BLaER1 (cell line): Measurements from ENCODE around the gene SETD2.
A peak's percentile ranks its signal among the peaks of the same experiment; 100 is the strongest.

Experiments
- H3K27ac ChIP-seq: shearing (Covaris generic); formaldehyde crosslinking; 2 replicates; pipeline ENCODE4 v1.8.1; 2022
- H3K27me3 ChIP-seq: shearing (Covaris generic); formaldehyde crosslinking; 2 replicates; pipeline ENCODE4 v1.8.1; 2022
- H3K36me3 ChIP-seq: shearing (Covaris generic); formaldehyde crosslinking; 2 replicates; pipeline ENCODE4 v1.8.1; 2022
- H3K4me1 ChIP-seq: shearing (Covaris generic); formaldehyde crosslinking; 2 replicates; pipeline ENCODE4 v1.8.1; 2022
- H3K4me2 ChIP-seq: shearing (Covaris generic); formaldehyde crosslinking; 2 replicates; pipeline ENCODE4 v1.8.1; 2022
- H3K4me3 ChIP-seq: shearing (Covaris generic); formaldehyde crosslinking; 2 replicates; pipeline ENCODE4 v1.8.1; 2022
- H3K9ac ChIP-seq: shearing (Covaris generic); formaldehyde crosslinking; 2 replicates; pipeline ENCODE4 v1.8.1; 2022
- H3K9me3 ChIP-seq: shearing (Covaris generic); formaldehyde crosslinking; 2 replicates; pipeline ENCODE4 v1.8.1; 2022
- H4K20me1 ChIP-seq: shearing (Covaris generic); formaldehyde crosslinking; 2 replicates; pipeline ENCODE4 v1.8.1; 2022
- Cebpa-rat ChIP-seq: shearing (Covaris generic); IDR thresholded peaks from 2 replicates; pipeline ENCODE4 v1.8.1; 2022

The SETD2 gene

DNA sequence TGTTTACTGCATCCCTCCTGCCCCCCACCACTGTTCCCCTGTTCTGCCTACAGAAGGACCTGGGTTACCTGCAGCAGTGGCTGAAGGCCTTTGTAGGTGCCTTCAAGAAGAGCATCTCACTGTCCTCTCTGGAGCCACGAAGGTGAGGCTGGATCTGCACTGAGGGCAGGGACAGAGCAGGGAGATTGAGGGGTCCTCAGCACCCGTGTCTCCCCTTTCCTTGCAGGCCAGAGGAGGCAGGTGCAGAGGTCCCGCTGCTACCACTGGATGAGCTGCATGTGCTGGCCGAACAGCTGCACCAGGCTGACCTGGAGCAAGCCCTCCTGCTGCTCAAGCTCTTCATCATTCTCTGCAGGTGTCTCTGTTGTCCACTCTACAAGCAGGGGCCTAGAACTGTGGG is 175.3 kb downstream of the SETD2 start:
- Histone ChIP-seq H3K27me3 (no peaks in the 10 kb centered on the region), H3K4me3 (no peak overlapping the region), H3K27ac (peak overlapping the region; percentile 91), H3K4me1 (peaks cover 93% of the 10 kb centered on the region), H3K9ac (peak overlapping the region; percentile 3; the same call in 1 of the 2 replicates), H4K20me1 (no peaks in the 10 kb centered on the region), H3K4me2 (peak overlapping the region; percentile 97), H3K36me3 (peaks cover 62% of the 10 kb centered on the region), H3K9me3 (no peaks in the 10 kb centered on the region)
- TF ChIP-seq Cebpa-rat: no peak

- Histone ChIP-seq H3K27me3 (no peaks in the 10 kb centered on the region), H3K4me2 (peak overlapping the region; percentile 97), H3K36me3 (peaks cover 55% of the 10 kb centered on the region), H3K27ac (peak overlapping the region; percentile 91), H3K9me3 (no peaks in the 10 kb centered on the region), H3K4me1 (peaks cover 100% of the 10 kb centered on the region), H3K4me3 (peak overlapping the region; percentile 57), H4K20me1 (no peaks in the 10 kb centered on the region), H3K9ac (peak overlapping the region; percentile 72)
- no peak for TF ChIP-seq Cebpa-rat
Observed at GRCh38 chr3:46987743-46988401, 176.0 kb downstream of the SETD2 start.

DNA sequence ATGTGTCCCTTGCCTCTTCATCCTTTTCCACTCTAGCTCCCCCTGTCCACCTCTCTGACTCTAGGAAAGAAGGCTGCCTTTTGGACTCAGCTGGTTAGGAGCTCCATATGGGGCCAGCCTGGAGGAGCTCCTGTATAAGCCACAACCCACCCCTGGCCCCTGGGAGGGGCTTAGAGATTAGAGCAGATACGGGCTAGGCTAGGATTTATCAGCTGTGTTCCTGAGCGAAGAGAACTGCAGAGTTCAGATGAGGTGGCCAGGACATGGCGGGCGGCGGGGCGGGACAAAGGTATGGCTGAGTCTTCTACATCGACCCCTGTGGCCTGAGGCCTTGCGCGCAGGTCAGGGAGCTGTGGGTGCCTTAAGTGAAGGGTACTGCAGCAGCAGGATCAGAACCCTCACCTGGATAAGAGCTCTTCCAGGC is 176.6 kb downstream of the SETD2 start:
- no peaks in the 10 kb centered on the region for H4K20me1 ChIP-seq
- TF ChIP-seq Cebpa-rat: no peak
- H3K9me3 ChIP-seq: no peaks in the 10 kb centered on the region
- H3K4me3 ChIP-seq: peak overlapping the region; percentile 57
- peak overlapping the region; percentile 72 for H3K9ac ChIP-seq
- peaks cover 100% of the 10 kb centered on the region for H3K4me1 ChIP-seq
- no peaks in the 10 kb centered on the region for H3K27me3 ChIP-seq
- H3K36me3 ChIP-seq: peaks cover 50% of the 10 kb centered on the region
- H3K4me2 ChIP-seq: peak overlapping the region; percentile 97
- H3K27ac ChIP-seq: peak overlapping the region; percentile 91

GRCh38 chr3:46986782-46987310 is 177.1 kb downstream of the SETD2 start:
- Histone ChIP-seq H3K9me3 (no peaks in the 10 kb centered on the region), H3K4me1 (peaks cover 100% of the 10 kb centered on the region), H3K4me3 (peak overlapping the region; percentile 57), H3K9ac (peak overlapping the region; percentile 72), H3K27ac (peak overlapping the region; percentile 91), H3K4me2 (peak overlapping the region; percentile 97), H3K36me3 (peaks cover 45% of the 10 kb centered on the region), H4K20me1 (no peaks in the 10 kb centered on the region), H3K27me3 (no peaks in the 10 kb centered on the region)
- no peak for TF ChIP-seq Cebpa-rat

DNA sequence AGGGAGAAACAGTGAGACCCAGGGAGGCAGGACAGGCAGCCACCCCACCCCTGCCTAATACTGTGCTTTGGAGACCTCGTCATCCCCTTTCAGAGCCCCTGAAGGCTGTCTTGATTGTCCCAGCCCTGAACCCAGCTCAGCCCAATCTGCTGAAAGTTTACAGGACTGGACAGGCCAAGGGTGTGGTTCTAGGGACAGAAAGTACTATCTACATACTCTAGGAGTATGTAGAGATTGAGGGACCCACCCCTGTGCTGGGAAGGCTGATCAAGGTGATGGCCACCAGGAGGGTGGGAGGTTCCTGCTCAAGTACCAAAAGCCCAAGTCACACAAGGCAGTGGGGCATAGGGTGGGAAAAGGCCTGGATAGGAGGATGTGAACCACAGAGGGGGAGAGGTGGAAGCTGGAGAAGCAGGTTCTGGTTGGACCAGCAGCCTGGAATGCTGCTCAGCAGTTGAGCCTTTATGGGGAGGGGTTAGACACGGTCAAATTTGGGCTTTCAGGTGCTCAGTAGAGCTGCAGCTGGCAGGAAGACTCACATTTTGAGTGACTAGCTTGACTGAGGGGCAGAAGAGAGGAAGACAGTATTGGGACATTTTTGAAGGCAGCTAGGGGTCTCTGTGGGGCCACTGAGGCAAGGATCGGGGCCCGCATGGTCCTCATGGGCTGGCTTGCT is 177.7 kb downstream of the SETD2 start:
- peaks cover 100% of the 10 kb centered on the region for H3K4me1 ChIP-seq
- peak overlapping the region; percentile 72 for H3K9ac ChIP-seq

DNA sequence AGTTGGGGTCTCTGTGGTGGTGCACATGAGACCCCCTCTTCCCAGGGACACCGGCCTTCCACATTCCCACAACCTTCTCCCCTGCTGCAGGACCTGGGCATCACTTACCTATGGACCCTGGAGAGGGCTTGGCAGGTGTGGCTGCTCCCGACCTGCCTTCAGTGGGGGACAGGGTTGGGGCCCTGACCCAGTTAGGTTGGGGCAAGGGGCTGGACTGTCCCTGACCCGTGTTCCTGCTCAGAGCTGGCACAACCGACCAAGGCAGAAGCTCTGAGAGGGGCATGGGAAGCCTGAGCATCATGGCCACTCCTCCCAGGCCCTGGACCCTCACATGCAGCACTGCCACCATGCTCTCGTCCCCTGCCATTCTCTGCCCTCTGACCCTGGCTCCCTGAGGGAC is 178.3 kb downstream of the SETD2 start:
- peaks cover 32% of the 10 kb centered on the region for H3K36me3 ChIP-seq
- H3K27me3 ChIP-seq: no peaks in the 10 kb centered on the region
- no peaks in the 10 kb centered on the region for H4K20me1 ChIP-seq
- no peak for TF ChIP-seq Cebpa-rat
- peak overlapping the region; percentile 57; the same call in 1 of the 2 replicates for H3K4me3 ChIP-seq
- H3K9me3 ChIP-seq: no peaks in the 10 kb centered on the region
- peaks cover 100% of the 10 kb centered on the region for H3K4me1 ChIP-seq
- H3K4me2 ChIP-seq: peak overlapping the region; percentile 97
- H3K27ac ChIP-seq: peak overlapping the region; percentile 91
- H3K9ac ChIP-seq: peak overlapping the region; percentile 72

More for the DNA sequence above, 177.7 kb downstream of the SETD2 start:
- Histone ChIP-seq H3K27ac (peak overlapping the region; percentile 91), H3K9me3 (no peaks in the 10 kb centered on the region), H3K36me3 (peaks cover 38% of the 10 kb centered on the region), H3K4me2 (peak overlapping the region; percentile 97), H3K4me3 (peak overlapping the region; percentile 57; the same call in 1 of the 2 replicates), H4K20me1 (no peaks in the 10 kb centered on the region), H3K27me3 (no peaks in the 10 kb centered on the region)
- no peak for TF ChIP-seq Cebpa-rat

DNA sequence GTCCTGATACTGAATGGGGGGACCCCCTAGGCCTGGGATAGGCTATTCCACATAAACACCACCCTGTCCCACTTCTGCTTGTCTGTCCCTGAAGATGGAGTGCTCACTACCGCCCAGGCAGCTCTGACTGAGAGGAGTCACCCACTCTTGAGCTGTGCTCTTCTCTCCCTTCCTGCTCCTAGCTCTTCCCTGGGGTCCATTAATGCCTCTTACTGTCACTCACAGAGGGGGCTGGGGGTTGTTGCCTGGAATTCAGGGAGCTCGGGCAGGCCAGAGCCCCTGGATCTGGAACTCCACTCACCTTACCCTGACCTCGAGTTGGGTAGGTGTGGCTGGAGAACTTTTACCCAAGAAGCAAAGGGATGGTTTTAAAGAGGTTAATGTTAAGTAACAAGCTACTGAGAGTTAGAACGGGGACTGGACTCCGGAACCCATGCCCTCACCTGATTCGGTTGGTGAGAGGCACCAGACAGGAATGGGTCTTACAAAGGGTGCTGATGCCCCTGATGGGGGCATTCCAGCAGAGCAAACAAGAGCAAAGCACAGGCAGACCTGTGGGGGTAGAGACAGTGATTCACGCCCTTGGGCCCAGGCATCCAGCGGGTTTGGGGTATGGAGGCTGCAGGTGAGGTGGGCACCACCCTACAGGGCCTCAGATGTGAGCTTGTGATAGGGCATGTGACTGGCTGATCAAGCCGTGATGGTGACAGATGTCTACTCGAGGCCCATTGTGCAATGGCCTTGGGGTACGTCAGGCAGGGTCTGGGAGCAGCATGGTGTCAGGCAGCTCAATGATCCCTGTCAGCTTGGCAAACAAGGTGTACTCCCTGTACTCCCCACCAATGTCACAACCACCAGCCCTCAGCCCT is 179.1 kb downstream of the SETD2 start:
- H3K4me3 ChIP-seq: no peak overlapping the region
- H4K20me1 ChIP-seq: no peaks in the 10 kb centered on the region
- peak overlapping the region; percentile 97 for H3K4me2 ChIP-seq
- no peak for TF ChIP-seq Cebpa-rat
- no peaks in the 10 kb centered on the region for H3K27me3 ChIP-seq
- peaks cover 99% of the 10 kb centered on the region for H3K4me1 ChIP-seq
- H3K9ac ChIP-seq: no peak overlapping the region
- H3K9me3 ChIP-seq: no peaks in the 10 kb centered on the region
- peak overlapping the region; percentile 91 for H3K27ac ChIP-seq
- peaks cover 25% of the 10 kb centered on the region for H3K36me3 ChIP-seq

- Histone ChIP-seq H3K4me1 (peaks cover 93% of the 10 kb centered on the region), H3K9me3 (no peaks in the 10 kb centered on the region), H3K36me3 (peaks cover 12% of the 10 kb centered on the region), H3K27me3 (no peaks in the 10 kb centered on the region), H3K4me3 (no peak overlapping the region), H3K9ac (peak overlapping the region; percentile 41; the same call in 1 of the 2 replicates), H4K20me1 (no peaks in the 10 kb centered on the region), H3K27ac (peak overlapping the region; percentile 42), H3K4me2 (peak overlapping the region; percentile 99)
- no peak for TF ChIP-seq Cebpa-rat
Observed at GRCh38 chr3:46982546-46982945, 181.4 kb downstream of the SETD2 start.

GRCh38 chr3:46981932-46982471 is 181.9 kb downstream of the SETD2 start:
- no peaks in the 10 kb centered on the region for H4K20me1 ChIP-seq
- no peaks in the 10 kb centered on the region for H3K9me3 ChIP-seq
- H3K27ac ChIP-seq: peak overlapping the region; percentile 74
- peak overlapping the region; percentile 64 for H3K9ac ChIP-seq
- H3K4me1 ChIP-seq: peaks cover 93% of the 10 kb centered on the region
- H3K4me3 ChIP-seq: 0 out of 2 replicates have a peak overlapping the region, but pooled peaks have one; percentile 80
- H3K36me3 ChIP-seq: peaks cover 12% of the 10 kb centered on the region
- peak overlapping the region; percentile 99 for H3K4me2 ChIP-seq
- no peak for TF ChIP-seq Cebpa-rat
- no peaks in the 10 kb centered on the region for H3K27me3 ChIP-seq
